K562 (cell line): Measurements from ENCODE around the gene FOS. TPM values are rescaled to one million over a fixed set of nuclear protein-coding genes. Genes with fewer than 3 reads are reported as not detected.

Experiments used
- ATAC-seq: fragments of 200-7000 bp; cut with Tn5 transposase; 3 replicates; pipeline ENCODE4 v1.9.1; 2020; ENCODE audit warnings: moderate library complexity
- BruUV-seq: library from RNA; stranded (reverse); fragments of 400-500 nt; replicated peaks from 2 replicates; lab custom pipeline; 2021; lab: Mats Ljungman, UMichigan
- CTCF ChIA-PET: fragments of 300-600 bp; formaldehyde crosslinking; extraction: SDS; loops from one replicate; lab custom pipeline; 2021; ENCODE audit warnings: low intra/inter-chr PET ratio; lab: Yijun Ruan, JAX
- POLR2A ChIA-PET: fragments of 300-600, 350-650 bp; sonication (Branson Sonifier 250); formaldehyde crosslinking; extraction: SDS; loops from one replicate; lab custom pipeline; 2021; ENCODE audit warnings: antibody characterized with exemption, inconsistent platforms; lab: Yijun Ruan, JAX
- DNase-seq, 4 experiments: peaks; one replicate each; pipeline versions ENCODE4 v3.0.0 to v3.0.0-alpha.2; 2011 to 2018; ENCODE audit warnings: low spot score in 3 of 4, mixed read lengths in 3 of 4; ENCODE audit errors: extremely low read depth in 1 of 4
- FAIRE-seq: peaks from 2 replicates; lab custom pipeline; 2011; peaks lifted over from hg19 to GRCh38; lab: Jason Lieb, UNC
- H2AFZ ChIP-seq: 2 replicates; pipeline ENCODE4 v1.6.0; 2011; ENCODE audit warnings: low read depth, low read length, control low read depth, inconsistent platforms
- H3K27ac ChIP-seq: fragments of 200-600 bp; 3 replicates; pipeline ENCODE4 v1.8.0; 2011; ENCODE audit warnings: low read depth, mild to moderate bottlenecking, control low read depth, inconsistent platforms, low read length, moderate library complexity, mixed read lengths; ENCODE audit errors: extremely low read depth
- H3K27me3 ChIP-seq, 2 experiments: fragments of 300-600 bp in 1 of 2; 2 replicates in 1 of 2; 3 replicates in 1 of 2; pipeline versions ENCODE4 v1.6.0 to v1.8.0; 2011; ENCODE audit warnings: inconsistent platforms in 2 of 2, low read length in 2 of 2, mild to moderate bottlenecking in 1 of 2, mixed read lengths in 1 of 2, moderate library complexity in 1 of 2; ENCODE audit not compliant: control insufficient read depth in 2 of 2, insufficient read depth in 2 of 2
- H3K36me3 ChIP-seq: fragments of 300-600 bp; 3 replicates; pipeline ENCODE4 v1.8.0; 2011; ENCODE audit warnings: mild to moderate bottlenecking, low read length, inconsistent platforms; ENCODE audit not compliant: control insufficient read depth, insufficient read depth
- H3K4me1 ChIP-seq, 2 experiments: fragments of 200-600 bp in 1 of 2; replicated peaks in 1 of 2; 2 replicates in 1 of 2; 3 replicates in 1 of 2; pipeline versions ENCODE4 v1.5.1 to v1.8.0; 2011; ENCODE audit warnings: inconsistent platforms in 2 of 2, low read length in 2 of 2, mild to moderate bottlenecking in 1 of 2, mixed read lengths in 1 of 2, moderate library complexity in 1 of 2; ENCODE audit not compliant: control insufficient read depth in 2 of 2, insufficient read depth in 2 of 2
- H3K4me2 ChIP-seq: 2 replicates; pipeline ENCODE4 v1.6.1; 2011; ENCODE audit warnings: low read length, control low read depth, inconsistent platforms, mixed read lengths; ENCODE audit not compliant: insufficient read depth
- H3K4me3 ChIP-seq: fragments of 200-600 bp; sonication (generic), shearing (Covaris generic); 2 replicates; pipeline ENCODE4 v1.5.1; 2016; ENCODE audit warnings: control low read depth, inconsistent platforms
- H3K79me2 ChIP-seq: fragments of 200-600 bp; 3 replicates; pipeline ENCODE4 v1.8.0; 2011; ENCODE audit warnings: low read length, inconsistent platforms; ENCODE audit not compliant: control insufficient read depth, insufficient read depth
- H3K9ac ChIP-seq, 2 experiments: 2 replicates each; pipeline versions ENCODE4 v1.6.0 to v1.6.1; 2011; ENCODE audit warnings: low read depth in 2 of 2, low read length in 2 of 2, control low read depth in 1 of 2, inconsistent platforms in 1 of 2, mild to moderate bottlenecking in 1 of 2, mixed read lengths in 1 of 2; ENCODE audit not compliant: insufficient read depth in 1 of 2
- H3K9me1 ChIP-seq: one replicate; pipeline ENCODE4 v1.6.0; 2011; ENCODE audit warnings: inconsistent platforms, mild to moderate bottlenecking, low read length, moderate library complexity; ENCODE audit not compliant: control insufficient read depth, insufficient read depth
- H3K9me3 ChIP-seq: replicated peaks from 2 replicates; pipeline ENCODE4 v1.5.1; 2011; ENCODE audit warnings: low read depth, low read length, inconsistent platforms; ENCODE audit not compliant: control insufficient read depth, insufficient read depth
- H4K20me1 ChIP-seq: replicated peaks from 2 replicates; pipeline ENCODE4 v1.6.1; 2011; ENCODE audit warnings: low read length, inconsistent platforms, mixed read lengths; ENCODE audit not compliant: control insufficient read depth, insufficient read depth
- BCL6 ChIP-seq: fragments of 250-450 bp; sonication (Bioruptor Pico); IDR thresholded peaks from 2 replicates; pipeline ENCODE4 v1.4.0; 2020
- ELK1 ChIP-seq: sonication (generic); formaldehyde crosslinking; IDR thresholded peaks from 2 replicates; pipeline ENCODE4 v1.8.1; 2022; ENCODE audit warnings: missing genetic modification reagents
- PRDM10 ChIP-seq: fragments of 450-650 bp; IDR thresholded peaks from 2 replicates; pipeline ENCODE4 v1.6.1; 2018; ENCODE audit not compliant: partially characterized antibody
- PRPF4 ChIP-seq: fragments of 200-400 bp; formaldehyde crosslinking; IDR thresholded peaks from one replicate; pipeline ENCODE4 v1.6.1; 2017; ENCODE audit warnings: low read length, low read depth, mild to moderate bottlenecking; ENCODE audit not compliant: insufficient read depth, poor library complexity, severe bottlenecking
- ZFP1 ChIP-seq: fragments of 450-650 bp; formaldehyde crosslinking; IDR thresholded peaks from 2 replicates; pipeline ENCODE4 v1.4.0; 2020; ENCODE audit warnings: mild to moderate bottlenecking, mixed read lengths
- ZNF551 ChIP-seq: fragments of 250-450 bp; sonication (Bioruptor Pico); IDR thresholded peaks from 2 replicates; pipeline ENCODE4 v1.5.0; 2021; ENCODE audit warnings: mild to moderate bottlenecking, moderate library complexity
- ZNF668 ChIP-seq: fragments of 250-450 bp; sonication (Bioruptor Pico); IDR thresholded peaks from 2 replicates; pipeline ENCODE4 v1.8.0; 2022; ENCODE audit warnings: mild to moderate bottlenecking, inconsistent platforms
- ZZZ3 ChIP-seq: fragments of 450-650 bp; IDR thresholded peaks from 2 replicates; pipeline ENCODE4 v1.6.1; 2016; ENCODE audit warnings: antibody characterized with exemption, mild to moderate bottlenecking, moderate library complexity
- WGBS: fragments of 100-300 bp; shearing (Covaris generic); methylation state at CpG from one replicate; pipeline ENCODE4 v1.1.6; 2016; ENCODE audit warnings: low coverage, mixed read lengths; ENCODE audit not compliant: insufficient coverage; ENCODE audit errors: missing lambda C conversion rate; 5-methylcytosine and 5-hydroxymethylcytosine counted together
- in situ Hi-C: fragments of 300-500 bp; cut with MboI; formaldehyde crosslinking; loops from 4 replicates; pipeline ENCODE4 v1.15.0; 2018; ENCODE audit warnings: inconsistent platforms, mixed read lengths
- intact Hi-C: fragments of 100-400 bp; cut with micrococcal nuclease; formaldehyde crosslinking; loops from 2 replicates; pipeline ENCODE4 v1.14.2; 2022
- polyA plus RNA-seq, 8 experiments: library from polyadenylated mRNA; depleted of rRNA in 4 of 8; stranded (reverse) in 5 of 8; unstranded in 3 of 8; fragments of >200 nt; fragmentation: Nextera tagmentation in 2 of 8; fragmentation: Illumina TruSeq in 1 of 8; extraction: Ambion mirVana in 2 of 8; extraction: Trizol in 1 of 8; gene quantifications; 2 replicates each; pipeline versions ENCODE4 v1.2.1 to v1.2.3, GENCODE V29; 2011 to 2014; ENCODE audit warnings: inconsistent platforms in 1 of 8, missing spikeins in 1 of 8
- total RNA-seq, 7 experiments: library from RNA; depleted of rRNA in 6 of 7; stranded (reverse); fragments of >200 nt in 6 of 7; fragmentation: Illumina TruSeq in 2 of 7; extraction: Trizol in 2 of 7; gene quantifications; 2 replicates each; pipeline versions ENCODE4 v1.2.1 to v1.2.3, GENCODE V29; 2011 to 2021; ENCODE audit warnings: low replicate concordance in 1 of 7
- TF ChIP-seq, protein P1 (sequence below), 2 experiments: IDR thresholded peaks; 2 replicates each; pipeline ENCODE4 v1.6.1; 2011; ENCODE audit warnings: borderline replicate concordance in 1 of 2, control low read depth in 1 of 2, low read depth in 1 of 2, low read length in 1 of 2, mild to moderate bottlenecking in 1 of 2, mixed read lengths in 1 of 2, moderate library complexity in 1 of 2; ENCODE audit not compliant: insufficient read depth in 1 of 2, insufficient read length in 1 of 2, poor library complexity in 1 of 2, severe bottlenecking in 1 of 2; ENCODE audit errors: extremely low read depth in 1 of 2
- TF ChIP-seq, protein P2 (sequence below): fragments of 250-450 bp; sonication (Bioruptor Pico); IDR thresholded peaks from 2 replicates; pipeline ENCODE4 v1.9.0; 2021; ENCODE audit warnings: mild to moderate bottlenecking
- TF ChIP-seq, protein P3 (sequence below): fragments of 250-450 bp; sonication (Bioruptor Pico); IDR thresholded peaks from 2 replicates; pipeline ENCODE4 v1.4.0; 2020; ENCODE audit warnings: mild to moderate bottlenecking, moderate library complexity, borderline replicate concordance

FOS gene
- total and polyA plus RNA-seq, 9 of the 15 experiments (the other 6 are each of a cell fraction or from before 2014, with no cell fraction given): 0.54 to 13.8 (median 8.9) TPM

- POLR2A ChIA-PET: interaction anchor here (0.6 to 1.6 kb wide), 7 partner anchors 10 to 168 kb away, joined by 4 to 11 read pairs (median 7); partner anchors contain the start of genes FOS and NEK9
- Histone ChIP-seq H3K36me3 (no peaks in the 10 kb centered on the region), H3K9me1 (no peaks in the 10 kb centered on the region), H3K27me3 (no peaks in the 10 kb centered on the region), H2AFZ (peak overlapping the region; percentile 85), H3K27ac (peak overlapping the region; percentile 93), H3K9me3 (no peaks in the 10 kb centered on the region), H3K4me1 (peaks cover 18 to 31% of the 10 kb centered on the region in 2 experiments), H3K79me2 (no peaks in the 10 kb centered on the region; the same call in 2 of the 3 replicates), H3K4me3 (peak overlapping the region; percentile 61), H3K4me2 (peak overlapping the region; percentile 88), H3K9ac (peak overlapping the region; percentile 90 to 92), H4K20me1 (no peaks in the 10 kb centered on the region)
- CTCF ChIA-PET: no interaction called here
- BruUV-seq: no TSS peak
- WGBS: 0% methylated on average over 15 of the region's 59 CpGs
- FAIRE-seq (peak; percentile 70), DNase-seq (peak; percentile 92 to 96 (median 94)), ATAC-seq (peak; percentile 95)
- in situ Hi-C loops (no loop called here), intact Hi-C loops (loop anchor here (1.0 to 2.0 kb wide), 2 partner anchors 17 to 35 kb away; no protein-coding TSS in a partner anchor)
- TF ChIP-seq PRDM10 (peak; percentile 12), ZFP1 (no peak), PRPF4 (no peak), ZNF551 (CRISPR knock-in tag) (no peak), BCL6 (no peak), ZZZ3 (no peak), ZNF668 (no peak), ELK1 (CRISPR knock-in tag) (peak; percentile 100)
- TF ChIP-seq, protein P1, sequence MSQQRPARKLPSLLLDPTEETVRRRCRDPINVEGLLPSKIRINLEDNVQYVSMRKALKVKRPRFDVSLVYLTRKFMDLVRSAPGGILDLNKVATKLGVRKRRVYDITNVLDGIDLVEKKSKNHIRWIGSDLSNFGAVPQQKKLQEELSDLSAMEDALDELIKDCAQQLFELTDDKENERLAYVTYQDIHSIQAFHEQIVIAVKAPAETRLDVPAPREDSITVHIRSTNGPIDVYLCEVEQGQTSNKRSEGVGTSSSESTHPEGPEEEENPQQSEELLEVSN (IDR thresholded peaks at IDR 0.05; ENCODE audit: borderline replicate concordance in 1 of 2, extremely low read depth in 1 of 2, insufficient read depth in 1 of 2, insufficient read length in 1 of 2, low read depth in 1 of 2, low read length in 1 of 2, poor library complexity in 1 of 2, severe bottlenecking in 1 of 2): peak in 1 of 2 experiments; percentile 41
- TF ChIP-seq, protein P2, sequence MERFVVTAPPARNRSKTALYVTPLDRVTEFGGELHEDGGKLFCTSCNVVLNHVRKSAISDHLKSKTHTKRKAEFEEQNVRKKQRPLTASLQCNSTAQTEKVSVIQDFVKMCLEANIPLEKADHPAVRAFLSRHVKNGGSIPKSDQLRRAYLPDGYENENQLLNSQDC (CRISPR knock-in tag): no peak
- TF ChIP-seq, protein P3, sequence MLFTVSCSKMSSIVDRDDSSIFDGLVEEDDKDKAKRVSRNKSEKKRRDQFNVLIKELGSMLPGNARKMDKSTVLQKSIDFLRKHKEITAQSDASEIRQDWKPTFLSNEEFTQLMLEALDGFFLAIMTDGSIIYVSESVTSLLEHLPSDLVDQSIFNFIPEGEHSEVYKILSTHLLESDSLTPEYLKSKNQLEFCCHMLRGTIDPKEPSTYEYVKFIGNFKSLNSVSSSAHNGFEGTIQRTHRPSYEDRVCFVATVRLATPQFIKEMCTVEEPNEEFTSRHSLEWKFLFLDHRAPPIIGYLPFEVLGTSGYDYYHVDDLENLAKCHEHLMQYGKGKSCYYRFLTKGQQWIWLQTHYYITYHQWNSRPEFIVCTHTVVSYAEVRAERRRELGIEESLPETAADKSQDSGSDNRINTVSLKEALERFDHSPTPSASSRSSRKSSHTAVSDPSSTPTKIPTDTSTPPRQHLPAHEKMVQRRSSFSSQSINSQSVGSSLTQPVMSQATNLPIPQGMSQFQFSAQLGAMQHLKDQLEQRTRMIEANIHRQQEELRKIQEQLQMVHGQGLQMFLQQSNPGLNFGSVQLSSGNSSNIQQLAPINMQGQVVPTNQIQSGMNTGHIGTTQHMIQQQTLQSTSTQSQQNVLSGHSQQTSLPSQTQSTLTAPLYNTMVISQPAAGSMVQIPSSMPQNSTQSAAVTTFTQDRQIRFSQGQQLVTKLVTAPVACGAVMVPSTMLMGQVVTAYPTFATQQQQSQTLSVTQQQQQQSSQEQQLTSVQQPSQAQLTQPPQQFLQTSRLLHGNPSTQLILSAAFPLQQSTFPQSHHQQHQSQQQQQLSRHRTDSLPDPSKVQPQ (CRISPR knock-in tag): no peak
Measured at GRCh38 chr14:75293920-75294648, 15.5 kb downstream of the FOS start.
